GM19468 (cell line): Measurements from ENCODE around the gene LIN9.
"Not testable (repeated sequence)": the region's sequence is repeated elsewhere in the genome, so short reads cannot be mapped to it uniquely, and the experiment has no call there.

Source experiments
- ATAC-seq: cut with Tn5 transposase; IDR thresholded peaks from one replicate; pipeline ENCODE4 v1.9.1; 2021; ENCODE audit warnings: mild to moderate bottlenecking, moderate library complexity, moderate number of reproducible peaks; ENCODE audit not compliant: unreplicated experiment; ENCODE audit errors: extremely low read depth

Gene LIN9

DNA sequence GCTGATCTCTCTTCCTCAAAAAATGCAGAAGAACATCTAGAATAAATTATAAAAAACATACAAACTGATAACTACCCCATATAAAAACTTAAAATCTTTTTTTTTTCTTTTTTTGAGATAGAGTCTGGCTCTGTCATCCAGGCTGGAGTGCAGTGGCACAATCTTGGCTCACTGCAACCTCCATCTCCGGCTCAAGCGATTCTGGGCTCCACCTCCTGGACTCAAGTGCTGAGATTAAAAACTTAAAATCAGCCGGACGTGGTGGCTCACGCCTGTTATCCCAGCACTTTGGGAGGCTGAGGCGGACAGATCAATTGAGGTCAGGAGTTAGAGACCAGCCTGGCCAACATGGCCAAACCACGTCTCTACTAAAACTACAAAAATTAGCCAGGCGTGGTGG, 31.1 kb downstream of the LIN9 start:
- ATAC-seq, result no peak

DNA sequence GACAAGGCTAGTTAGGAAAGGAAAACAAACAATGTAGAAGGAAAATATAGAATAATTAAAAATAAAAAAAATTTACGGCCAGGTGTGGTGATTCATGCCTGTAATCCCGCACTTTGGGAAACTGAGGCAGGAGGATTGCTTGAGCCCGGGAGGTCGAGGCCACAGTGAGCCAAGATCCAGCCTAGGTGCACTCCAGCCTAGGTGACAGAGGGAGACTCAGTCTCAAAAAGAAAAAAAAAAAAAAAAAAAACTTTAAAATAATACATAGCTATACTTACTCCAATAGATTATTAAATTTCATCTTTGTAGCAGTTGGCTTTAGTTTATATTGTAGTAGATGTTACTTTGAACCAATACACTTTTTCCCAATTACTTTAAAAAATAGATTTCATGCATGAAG, 32.0 kb downstream of the LIN9 start:
- ATAC-seq, result no peak

DNA sequence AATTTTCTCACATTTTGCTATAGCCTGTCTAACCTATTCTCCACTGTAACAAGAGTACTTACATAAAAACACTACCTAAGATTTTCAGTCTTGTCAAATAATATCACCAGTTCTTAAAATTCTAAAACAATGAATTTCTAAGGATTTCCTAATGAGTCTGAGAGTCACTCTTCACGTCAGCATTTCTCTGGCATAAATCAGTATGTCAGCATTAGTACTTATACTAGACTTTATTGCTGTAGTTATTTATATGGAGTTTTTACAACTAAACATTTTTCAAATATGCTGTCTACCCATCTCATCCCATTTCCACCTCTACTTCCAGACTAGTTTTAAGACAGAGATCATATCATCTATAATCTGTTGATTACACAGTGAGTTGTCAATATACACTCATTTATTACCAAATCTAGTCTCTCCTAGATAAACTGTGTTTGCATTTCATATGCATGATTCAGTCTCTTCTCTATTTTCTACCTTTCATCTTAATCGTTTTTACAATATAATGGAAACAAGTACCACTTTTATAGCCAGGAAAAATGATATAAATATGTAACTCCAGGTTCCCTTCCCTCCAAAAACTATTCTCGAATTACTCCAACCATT, 32.8 kb downstream of the LIN9 start:
- ATAC-seq, result no peak

DNA sequence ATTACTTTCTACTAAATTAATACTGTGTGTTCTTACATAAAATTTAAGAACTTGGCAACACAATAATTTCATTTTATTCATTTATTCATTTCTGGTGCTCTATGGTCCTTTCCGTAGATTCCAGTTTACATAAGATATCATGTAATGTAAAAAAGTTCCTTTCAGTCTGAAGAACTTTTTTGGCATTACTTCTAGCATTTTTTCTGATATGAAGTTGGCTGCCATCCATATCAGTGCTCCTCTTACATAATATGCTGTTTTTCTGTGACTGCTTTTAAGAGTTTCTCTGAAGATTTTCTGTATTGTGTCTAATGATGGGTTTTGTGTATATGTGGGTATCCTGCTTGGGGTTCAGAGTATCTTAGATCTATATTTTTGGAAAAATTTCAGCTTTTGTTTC, 34.8 kb downstream of the LIN9 start:
- no peak for ATAC-seq

DNA sequence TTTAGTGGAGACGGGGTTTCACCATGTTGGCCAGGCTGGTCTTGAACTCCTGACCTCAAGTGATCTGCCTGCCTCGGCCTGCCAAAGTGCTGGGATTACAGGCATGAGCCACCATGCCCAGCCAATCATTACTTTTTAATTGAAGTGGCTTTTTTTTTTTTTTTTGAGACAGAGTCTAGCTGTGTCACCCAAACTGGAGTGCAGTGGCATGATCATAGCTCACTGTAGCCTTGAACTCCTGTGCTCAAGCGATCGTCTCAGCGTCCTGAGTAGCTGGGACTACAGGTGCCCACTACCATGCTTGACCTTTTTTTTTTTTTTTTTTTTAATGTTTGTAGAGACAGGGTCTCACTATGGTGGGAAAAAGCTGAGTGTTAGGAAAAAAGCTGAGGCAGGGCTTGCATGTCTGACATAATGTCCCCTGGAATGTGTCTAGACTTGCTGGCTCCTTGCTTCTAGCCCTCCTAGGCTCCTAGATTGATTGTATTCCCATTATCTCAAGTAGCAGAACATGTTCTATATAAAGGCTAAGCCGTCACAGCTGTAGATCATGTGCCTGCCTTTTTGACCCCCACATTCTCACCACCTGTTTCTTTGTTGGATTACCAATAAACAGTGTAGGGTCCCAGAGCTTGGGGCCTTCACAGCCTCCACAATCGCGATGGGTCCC, 36.6 kb downstream of the LIN9 start:
- ATAC-seq, result not testable (repeated sequence)

DNA sequence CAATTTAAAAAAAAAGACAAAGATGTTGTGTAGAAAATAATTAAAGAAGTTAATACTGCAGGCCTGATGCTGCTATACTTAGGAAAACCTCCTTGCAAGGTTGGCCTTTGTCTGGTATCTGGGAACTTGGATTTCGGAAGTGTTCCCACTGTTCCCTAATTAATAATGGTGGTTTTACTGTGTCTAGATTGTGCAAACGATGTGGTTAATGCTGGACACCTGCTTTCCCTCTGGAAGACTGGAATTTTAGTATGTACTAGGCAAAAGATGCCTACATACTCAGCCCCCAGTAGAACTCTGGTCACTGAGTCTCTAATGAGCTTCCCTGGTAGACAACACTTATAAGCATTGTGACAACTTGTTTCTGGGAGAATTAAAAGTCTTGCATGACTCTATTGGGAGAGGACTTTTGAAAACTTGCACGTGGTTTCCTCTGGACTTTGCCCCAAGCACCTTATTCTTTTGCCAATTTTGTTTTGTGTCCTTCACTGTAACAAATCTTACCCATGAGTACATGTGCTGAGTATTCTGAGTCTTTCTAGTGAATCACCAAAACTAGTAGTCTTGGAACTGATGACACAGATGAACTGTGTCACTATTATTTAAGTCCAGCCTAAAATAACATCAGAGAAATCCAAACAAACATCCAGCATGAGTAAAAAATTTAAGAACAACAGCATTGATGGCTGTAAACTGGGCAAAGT, 40.4 kb downstream of the LIN9 start:
- no peak for ATAC-seq

DNA sequence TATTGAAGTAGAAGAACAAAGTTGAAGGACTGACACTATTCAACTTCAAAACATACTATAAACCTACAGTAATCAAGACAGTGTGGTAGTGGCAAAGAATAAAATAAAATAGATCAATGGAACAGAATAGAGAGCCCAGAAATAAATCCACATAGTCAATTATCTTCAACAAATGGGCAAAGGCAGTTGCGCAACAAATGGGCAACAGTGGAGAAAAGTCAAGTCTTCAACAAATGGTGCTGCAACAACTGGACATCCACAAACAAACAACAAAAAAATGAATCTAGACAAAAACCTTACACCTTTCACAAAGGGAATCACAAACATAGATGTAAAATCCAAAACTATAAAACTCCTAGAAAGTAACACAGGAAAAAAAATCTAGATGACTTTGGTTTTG, 47.1 kb downstream of the LIN9 start:
- no peak for ATAC-seq

DNA sequence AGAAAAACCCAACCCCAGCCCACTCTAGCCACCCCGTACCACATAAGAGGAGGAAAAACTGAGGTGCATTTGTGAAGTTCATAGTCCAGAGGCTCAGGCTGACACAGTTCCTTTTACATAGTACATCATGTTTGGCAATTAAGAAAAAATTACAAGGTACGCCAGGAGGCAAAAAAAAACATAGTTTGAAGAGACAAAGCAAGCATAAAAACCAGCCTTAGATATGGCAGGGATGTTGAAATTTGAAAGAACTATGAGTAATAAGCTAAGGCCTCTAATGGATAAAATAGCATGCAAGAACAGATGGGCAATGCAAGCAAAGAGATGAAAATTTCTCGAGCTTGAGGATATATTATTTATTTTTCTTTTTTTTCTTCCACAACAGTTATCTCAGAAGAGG, 53.6 kb downstream of the LIN9 start:
- no peak for ATAC-seq

DNA sequence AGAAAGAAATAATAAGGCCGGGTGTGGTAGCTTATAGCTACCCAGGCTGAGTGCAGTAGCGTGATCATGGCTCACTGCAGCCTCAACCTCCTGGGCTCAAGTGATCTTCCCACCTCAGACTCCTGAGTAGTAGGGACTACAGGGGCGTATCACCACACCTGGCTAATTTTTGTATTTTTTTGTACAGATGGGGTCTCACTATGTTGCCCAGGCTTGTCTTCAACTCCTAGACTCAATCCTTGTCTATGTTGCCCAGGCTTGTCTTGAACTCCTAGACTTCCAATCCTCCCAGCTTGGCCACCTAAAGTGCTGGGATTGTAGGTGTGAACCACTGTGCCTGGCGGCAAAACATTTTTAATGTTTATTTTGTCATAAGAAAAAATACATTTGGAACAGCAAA, 55.0 kb downstream of the LIN9 start:
- ATAC-seq, result no peak

DNA sequence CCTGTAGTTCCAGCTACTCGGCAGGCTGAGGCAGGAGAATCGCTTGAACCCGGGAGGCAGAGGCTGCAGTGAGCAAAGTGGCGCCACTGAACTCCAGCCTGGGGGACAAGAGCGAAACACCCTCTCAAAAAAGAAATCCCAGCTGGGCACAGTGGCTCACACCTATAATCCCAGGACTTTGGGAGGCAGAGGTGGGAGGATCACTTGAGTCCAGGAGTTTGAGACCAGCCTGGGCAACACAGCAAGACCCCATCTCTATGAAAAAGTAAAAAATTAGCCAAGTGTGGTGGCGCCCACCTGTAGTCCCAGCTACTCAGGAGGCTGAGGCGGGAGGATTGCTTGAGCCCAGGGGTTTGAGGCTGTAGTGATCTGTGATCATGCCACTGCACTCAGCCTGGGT, 56.1 kb downstream of the LIN9 start:
- ATAC-seq, result not testable (repeated sequence)

DNA sequence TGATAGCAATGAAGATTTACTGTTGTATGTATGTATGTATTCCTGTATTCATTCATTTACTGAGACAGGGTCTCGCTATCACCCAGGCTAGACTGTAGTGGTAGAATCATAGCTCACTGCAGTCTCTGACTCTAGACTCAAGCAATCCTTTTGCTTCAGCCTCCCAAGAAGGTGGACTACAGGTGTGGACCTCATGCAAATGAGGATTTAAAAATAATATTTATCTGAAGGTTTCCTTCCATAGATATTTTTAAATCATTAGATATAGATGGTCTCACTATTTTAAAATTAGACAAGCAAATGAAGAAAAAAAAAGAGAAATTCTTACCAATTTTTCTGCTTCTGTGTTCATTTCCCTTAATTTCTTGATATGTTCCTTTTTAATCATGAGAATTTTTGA, 58.5 kb downstream of the LIN9 start:
- no peak for ATAC-seq

DNA sequence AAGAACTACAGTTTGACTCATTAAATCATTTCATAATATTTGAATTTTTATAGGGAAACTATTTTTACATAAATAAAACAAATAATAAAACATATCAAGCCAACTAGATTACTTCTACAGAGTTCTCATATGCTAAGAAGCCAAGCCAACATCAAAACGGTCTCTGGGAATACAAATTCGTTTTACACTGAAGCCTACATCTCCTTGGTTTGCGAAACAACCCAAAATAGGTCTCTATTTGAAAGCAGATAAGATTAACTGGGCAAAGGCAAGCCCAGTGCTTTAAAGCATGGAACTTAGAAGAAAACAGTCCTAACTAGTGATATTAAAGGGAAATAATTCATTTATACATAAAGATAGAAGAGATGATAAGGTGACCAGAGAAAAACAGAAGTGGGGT, 60.2 kb downstream of the LIN9 start:
- no peak for ATAC-seq

DNA sequence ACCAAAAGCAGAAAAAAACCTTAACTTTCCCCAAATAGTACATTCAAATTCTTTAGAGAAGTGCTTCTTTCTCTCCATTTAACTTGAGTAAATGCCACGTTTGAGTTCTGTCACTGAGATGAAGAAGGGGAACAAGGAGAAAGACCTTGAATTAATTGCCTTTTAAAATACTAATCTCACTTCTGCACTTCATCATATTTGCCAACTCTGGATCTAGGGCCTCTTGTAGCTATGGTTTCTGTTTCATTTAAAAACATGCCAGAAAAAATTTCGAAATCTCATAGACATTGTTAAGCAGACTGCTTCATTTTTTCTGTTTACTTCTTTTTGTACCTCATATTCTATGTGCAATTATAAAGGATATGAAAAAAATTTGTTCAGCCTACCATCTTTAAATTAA, 60.9 kb downstream of the LIN9 start:
- no peak for ATAC-seq

DNA sequence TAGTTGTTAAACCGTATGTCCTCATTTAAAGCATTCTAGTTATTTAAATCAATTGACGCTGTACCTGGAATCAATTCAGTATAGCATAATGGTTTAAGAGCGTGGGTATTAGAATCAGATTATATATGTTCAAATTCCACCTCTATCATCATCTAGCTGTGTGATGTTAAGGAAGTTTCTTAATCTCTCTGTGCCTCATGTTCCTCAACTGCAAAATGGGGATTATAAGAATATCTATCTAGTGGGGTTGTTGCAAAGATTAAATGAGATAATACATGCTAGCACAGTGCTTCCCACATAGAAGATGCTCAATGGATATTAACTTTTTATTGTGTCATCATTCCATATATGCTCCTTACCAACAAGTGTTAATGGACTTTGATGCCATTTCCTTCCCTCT, 69.5 kb downstream of the LIN9 start:
- ATAC-seq, result no peak

DNA sequence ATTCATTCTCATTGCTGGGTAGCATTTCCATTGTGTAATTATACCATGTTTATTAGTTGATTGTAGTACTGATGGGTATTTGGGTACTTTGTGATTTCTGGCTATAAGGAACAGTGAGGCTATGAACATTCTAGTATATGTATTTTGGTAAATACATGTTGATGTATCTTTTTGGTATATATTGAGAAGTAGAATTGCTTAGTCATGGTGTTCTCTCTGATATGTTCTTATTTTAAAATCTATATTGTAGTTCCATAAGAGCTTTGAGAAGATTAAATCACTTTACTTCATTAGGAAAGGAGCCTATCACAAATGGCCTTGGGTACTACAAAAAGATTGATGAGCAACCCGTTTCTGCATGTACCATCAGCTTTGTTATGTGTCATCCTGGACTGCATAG, 72.1 kb downstream of the LIN9 start:
- ATAC-seq, result no peak

DNA sequence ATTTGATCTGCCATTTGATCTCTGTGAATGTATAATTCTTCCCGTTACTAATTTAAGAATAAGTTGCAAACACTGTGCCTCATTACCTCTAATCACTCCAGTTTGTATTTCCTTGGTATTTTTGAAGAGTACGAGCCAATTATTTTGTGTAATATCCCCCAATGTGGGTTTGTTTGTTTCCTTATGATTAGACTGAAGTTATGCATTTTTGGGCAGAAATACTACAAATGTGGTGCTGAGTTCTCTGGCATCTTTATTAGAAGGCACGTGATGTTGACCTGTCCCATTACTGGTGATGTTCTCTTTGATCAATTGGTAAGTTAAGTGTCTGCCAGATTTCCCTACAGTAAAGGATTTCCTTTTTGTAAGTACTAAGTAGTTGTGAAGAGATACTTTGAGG, 75.2 kb downstream of the LIN9 start:
- no peak for ATAC-seq

DNA sequence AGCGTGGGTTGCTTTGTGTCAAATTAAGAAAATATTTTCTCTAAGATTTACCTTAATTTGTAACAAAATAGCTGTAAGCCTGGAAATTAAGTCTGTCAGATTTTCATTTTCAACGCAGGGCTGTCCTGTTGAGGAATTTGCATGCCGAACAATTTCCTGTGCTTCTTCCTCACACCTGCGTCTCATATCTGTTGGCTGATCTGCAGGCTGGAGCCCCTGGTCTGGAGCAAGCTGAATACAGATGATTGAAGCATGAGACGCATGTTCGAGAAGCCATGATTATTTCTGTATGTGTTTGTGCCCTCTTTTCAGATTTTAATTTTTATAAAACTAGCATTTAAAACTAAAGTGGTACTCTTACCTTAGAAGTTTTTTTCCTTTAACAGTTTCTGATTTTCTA, 75.7 kb downstream of the LIN9 start:
- ATAC-seq, result peak; percentile 52

DNA sequence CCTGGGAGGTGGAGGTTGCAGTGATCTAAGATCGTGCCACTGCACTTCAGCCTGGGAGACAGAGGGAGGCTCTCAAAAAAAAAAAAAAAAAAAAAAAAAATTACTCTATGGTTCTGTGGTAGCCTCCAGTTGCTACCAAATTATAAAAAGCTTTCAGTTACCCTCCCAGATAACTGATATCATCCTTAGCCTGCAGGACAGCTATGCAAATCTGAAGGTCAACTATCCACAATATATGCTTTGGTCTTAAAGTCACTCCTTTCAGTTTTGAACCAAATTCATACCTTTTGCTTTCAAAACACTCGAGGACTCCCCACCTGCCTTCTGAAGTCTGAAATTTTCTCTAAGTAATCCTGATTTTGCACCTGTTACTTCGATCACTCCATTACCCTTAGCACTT, 82.4 kb downstream of the LIN9 start:
- ATAC-seq, result no peak

DNA sequence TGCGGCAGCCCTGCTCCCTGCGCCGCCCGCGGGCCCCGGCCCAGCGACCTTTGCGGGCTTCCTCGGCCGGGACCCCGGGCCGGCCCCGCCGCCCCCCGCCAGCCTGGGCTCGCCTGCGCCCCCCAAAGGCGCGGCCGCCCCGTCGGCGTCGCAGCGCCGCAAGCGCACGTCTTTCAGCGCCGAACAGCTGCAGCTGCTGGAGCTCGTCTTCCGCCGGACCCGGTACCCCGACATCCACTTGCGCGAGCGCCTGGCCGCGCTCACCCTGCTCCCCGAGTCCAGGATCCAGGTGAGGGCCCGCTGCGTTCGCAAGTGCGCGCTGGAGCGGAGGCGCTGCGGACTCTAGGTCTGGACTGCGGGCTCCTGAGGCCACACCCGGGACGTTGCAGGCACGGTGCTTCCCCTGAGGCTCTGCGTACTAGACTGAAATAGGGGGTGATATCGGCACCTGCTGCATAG, 85.1 kb downstream of the LIN9 start:
- ATAC-seq, result peak; percentile 32

DNA sequence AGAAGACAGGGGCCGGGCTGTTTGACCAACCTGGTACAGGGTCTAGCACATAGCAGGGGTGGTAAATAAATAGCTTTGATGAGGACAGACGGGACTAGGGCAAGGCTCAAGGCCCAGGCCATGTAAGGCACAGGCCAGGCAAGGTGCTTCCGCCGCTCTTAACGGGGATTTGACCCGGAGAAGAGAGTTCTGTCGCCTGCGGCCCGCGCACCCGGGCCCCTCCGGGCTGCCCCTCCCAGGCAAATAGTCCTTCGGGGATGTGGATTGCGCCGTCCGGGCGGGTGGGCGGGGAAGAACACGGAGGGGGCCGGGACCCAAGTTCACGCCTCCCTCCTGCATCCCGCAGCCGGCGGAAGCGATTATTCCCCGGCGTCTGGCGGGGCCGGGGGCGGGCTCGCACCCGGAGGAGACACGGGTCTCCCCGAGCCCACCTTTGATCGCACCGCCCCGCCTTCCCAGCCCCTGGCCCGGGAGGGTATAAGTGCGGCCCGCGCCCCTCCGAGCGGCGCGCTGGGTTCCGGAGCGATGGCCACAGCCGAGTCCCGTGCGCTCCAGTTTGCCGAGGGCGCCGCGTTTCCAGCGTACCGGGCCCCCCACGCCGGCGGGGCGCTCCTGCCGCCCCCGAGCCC, 85.7 kb downstream of the LIN9 start, which contains the start of gene MIXL1:
Gene MIXL1, plus strand, starts transcription at position 508 of the 629 bp plus-strand sequence. Its CDS starts 18 bp downstream, at position 526.
- ATAC-seq, result no peak

DNA sequence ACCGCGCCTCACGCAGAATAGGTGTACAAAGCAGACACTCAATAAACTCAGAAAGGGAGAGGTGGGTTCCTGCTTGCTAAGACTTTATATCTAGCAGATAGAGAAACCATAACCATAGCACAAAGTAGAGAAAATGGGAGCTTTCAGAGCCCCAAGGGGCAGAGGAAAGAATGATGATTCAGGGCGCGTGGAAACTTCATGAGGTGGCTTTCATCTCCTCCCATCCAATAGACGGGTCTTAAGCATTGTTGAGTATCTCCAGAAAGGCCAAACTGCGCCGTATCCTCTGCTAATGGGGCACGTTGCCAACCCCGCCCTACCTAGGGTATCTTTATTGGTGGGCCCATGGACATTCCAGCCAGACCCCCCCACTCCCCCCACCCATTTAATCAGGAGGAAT, 86.3 kb downstream of the LIN9 start:
- ATAC-seq, result no peak
